GM23338 (cell line): ENCODE results near the gene MORC2. TPM values are rescaled to one million over a fixed set of nuclear protein-coding genes. Genes with fewer than 3 reads are reported as not detected.

Experiments
- ATAC-seq: fragments of 200-7000 bp; cut with Tn5 transposase; 3 replicates; pipeline ENCODE4 v1.9.1; 2020
- DNase-seq: peaks from one replicate; pipeline ENCODE4 v3.0.0-alpha.2; 2015; ENCODE audit warnings: low spot score
- H2AFZ ChIP-seq: fragments of 200-600 bp; sonication (generic); 2 replicates; pipeline ENCODE4 v1.8.0; 2016; ENCODE audit warnings: antibody characterized with exemption, mild to moderate bottlenecking, moderate library complexity
- H3F3A ChIP-seq: fragments of 200-600 bp; sonication (generic); replicated peaks from 2 replicates; pipeline ENCODE4 v1.8.0; 2017; ENCODE audit warnings: antibody characterized with exemption, mixed run types, low read depth
- H3K27ac ChIP-seq: fragments of 200-600 bp; sonication (generic); 2 replicates; pipeline ENCODE4 v1.6.1; 2016; ENCODE audit warnings: low read depth
- H3K27me3 ChIP-seq: fragments of 200-600 bp; sonication (generic); 2 replicates; pipeline ENCODE4 v1.8.0; 2016; ENCODE audit warnings: mild to moderate bottlenecking, mixed run types, moderate library complexity; ENCODE audit not compliant: insufficient read depth
- H3K36me3 ChIP-seq: fragments of 200-600 bp; sonication (generic); 2 replicates; pipeline ENCODE4 v1.8.0; 2016; ENCODE audit warnings: mild to moderate bottlenecking; ENCODE audit not compliant: insufficient read depth
- H3K4me1 ChIP-seq: fragments of 200-600 bp; sonication (generic); 2 replicates; pipeline ENCODE4 v1.8.0; 2016; ENCODE audit warnings: mild to moderate bottlenecking, moderate library complexity; ENCODE audit not compliant: insufficient read depth
- H3K4me2 ChIP-seq: fragments of 200-600 bp; sonication (generic); 2 replicates; pipeline ENCODE4 v1.7.1; 2017; ENCODE audit warnings: mixed run types
- H3K4me3 ChIP-seq: fragments of 200-600 bp; sonication (generic); 2 replicates; pipeline ENCODE4 v1.6.1; 2016; ENCODE audit warnings: mixed run types
- H3K79me2 ChIP-seq: fragments of 200-600 bp; sonication (generic); replicated peaks from 2 replicates; pipeline ENCODE4 v1.8.0; 2017; ENCODE audit warnings: mild to moderate bottlenecking; ENCODE audit not compliant: insufficient read depth
- H3K9me2 ChIP-seq: fragments of 200-600 bp; sonication (generic); 2 replicates; pipeline ENCODE4 v1.8.0; 2017; ENCODE audit not compliant: insufficient read depth
- H4K20me1 ChIP-seq: fragments of 200-600 bp; sonication (generic); replicated peaks from 2 replicates; pipeline ENCODE4 v1.8.0; 2017; ENCODE audit warnings: mild to moderate bottlenecking; ENCODE audit not compliant: insufficient read depth
- H3K27ac Mint-ChIP-seq: 2 replicates; pipeline ENCODE4 v1.8.0; 2020; ENCODE audit warnings: inconsistent platforms, mild to moderate bottlenecking, moderate library complexity, mixed read lengths
- H3K27me3 Mint-ChIP-seq: 3 replicates; pipeline ENCODE4 v1.8.0; 2022; ENCODE audit warnings: low read depth, mild to moderate bottlenecking, moderate library complexity, mixed read lengths, inconsistent platforms; ENCODE audit not compliant: insufficient read depth, poor library complexity
- H3K36me3 Mint-ChIP-seq: 3 replicates; pipeline ENCODE4 v1.8.0; 2021; ENCODE audit warnings: low read depth, mild to moderate bottlenecking, inconsistent platforms, moderate library complexity, mixed read lengths
- H3K4me1 Mint-ChIP-seq: 3 replicates; pipeline ENCODE4 v1.8.0; 2020; ENCODE audit warnings: mild to moderate bottlenecking, inconsistent platforms, mixed read lengths
- H3K4me3 Mint-ChIP-seq: 3 replicates; pipeline ENCODE4 v1.8.0; 2021; ENCODE audit warnings: moderate library complexity, mild to moderate bottlenecking, inconsistent platforms, mixed read lengths
- H3K9me3 Mint-ChIP-seq: 3 replicates; pipeline ENCODE4 v1.8.0; 2020; ENCODE audit warnings: moderate library complexity, mild to moderate bottlenecking, inconsistent platforms, mixed read lengths
- CREB1 ChIP-seq: fragments of 250-450 bp; sonication (Bioruptor Pico); IDR thresholded peaks from 2 replicates; pipeline ENCODE4 v1.5.0; 2020; ENCODE audit warnings: low read depth, mild to moderate bottlenecking, moderate library complexity
- CTCF ChIP-seq, 2 experiments: fragments of 200-600 bp in 1 of 2; sonication (generic) in 1 of 2; conservative IDR thresholded peaks; 2 replicates each; pipeline versions ENCODE4 v1.5.1 to v1.6.1; 2016 to 2017; ENCODE audit warnings: antibody characterized with exemption in 2 of 2, low read depth in 2 of 2, mild to moderate bottlenecking in 2 of 2, moderate library complexity in 1 of 2
- ETS1 ChIP-seq: IDR thresholded peaks from 2 replicates; pipeline ENCODE4 v1.6.1; 2016; ENCODE audit warnings: antibody characterized with exemption
- EZH2 ChIP-seq: fragments of 200-600 bp; sonication (generic); IDR thresholded peaks from one replicate; pipeline ENCODE4 v1.8.0; 2017; ENCODE audit warnings: antibody characterized with exemption, mild to moderate bottlenecking, low read depth; ENCODE audit not compliant: unreplicated experiment
- EZH2phosphoT487 ChIP-seq: fragments of 200-600 bp; sonication (generic); IDR thresholded peaks from one replicate; pipeline ENCODE4 v1.8.1; 2018; ENCODE audit warnings: antibody characterized with exemption; ENCODE audit not compliant: unreplicated experiment
- JUNB ChIP-seq: IDR thresholded peaks from one replicate; pipeline ENCODE4 v1.6.1; 2016; ENCODE audit warnings: antibody characterized with exemption; ENCODE audit not compliant: unreplicated experiment
- NANOG ChIP-seq: IDR thresholded peaks from 2 replicates; pipeline ENCODE4 v1.6.1; 2016; ENCODE audit warnings: antibody characterized with exemption, borderline replicate concordance
- POLR2AphosphoS5 ChIP-seq: IDR thresholded peaks from 2 replicates; pipeline ENCODE4 v1.6.1; 2016; ENCODE audit warnings: antibody characterized with exemption, low read depth
- REST ChIP-seq: IDR thresholded peaks from one replicate; pipeline ENCODE4 v1.6.1; 2018; ENCODE audit warnings: antibody characterized with exemption; ENCODE audit not compliant: unreplicated experiment
- STAT1 ChIP-seq: IDR thresholded peaks from one replicate; pipeline ENCODE4 v1.6.1; 2016; ENCODE audit warnings: antibody characterized with exemption; ENCODE audit not compliant: unreplicated experiment
- ZNF114 ChIP-seq: fragments of 250-450 bp; sonication (Bioruptor Pico); IDR thresholded peaks from 2 replicates; pipeline ENCODE4 v1.5.0; 2020; ENCODE audit warnings: mild to moderate bottlenecking, moderate library complexity
- ZNF331 ChIP-seq: fragments of 250-450 bp; sonication (Bioruptor Pico); IDR thresholded peaks from 2 replicates; pipeline ENCODE4 v1.5.0; 2020; ENCODE audit warnings: low read depth, mild to moderate bottlenecking, moderate library complexity
- ZNF462 ChIP-seq: fragments of 250-450 bp; sonication (Bioruptor Pico); IDR thresholded peaks from 2 replicates; pipeline ENCODE4 v1.5.0; 2020; ENCODE audit warnings: mild to moderate bottlenecking, moderate library complexity
- polyA plus RNA-seq: library from polyadenylated mRNA; unstranded; fragments of >200 nt; fragmentation: Nextera tagmentation; extraction: Ambion mirVana; gene quantifications from 2 replicates; pipeline ENCODE4 v1.2.1, GENCODE V29; 2016
- total RNA-seq: library from RNA; depleted of rRNA; stranded (reverse); fragments of >200 nt; shearing (Covaris generic); gene quantifications from 2 replicates; pipeline ENCODE4 v1.2.3, GENCODE V29; 2014

The MORC2 gene
- total and polyA plus RNA-seq, 2 experiments from 2014 or later: 33.1 to 63.8 TPM

- no peak overlapping the region for H3K4me2 ChIP-seq
- peaks cover 28% of the 10 kb centered on the region for H3K36me3 Mint-ChIP-seq
- H3K4me3 ChIP-seq: no peak overlapping the region
- H3K79me2 ChIP-seq: no peaks in the 10 kb centered on the region
- H3K9me3 Mint-ChIP-seq: no peaks in the 10 kb centered on the region
- no peak for ATAC-seq
- no peaks in the 10 kb centered on the region for H3K27me3 ChIP-seq
- no peak for DNase-seq
- H3K27me3 Mint-ChIP-seq: peaks cover 8% of the 10 kb centered on the region
- H4K20me1 ChIP-seq: no peaks in the 10 kb centered on the region
- no peak for TF ChIP-seq EZH2
- TF ChIP-seq STAT1: no peak
- no peak for TF ChIP-seq ZNF462
- no peak for TF ChIP-seq NANOG
- no peak for TF ChIP-seq ZNF114 (CRISPR knock-in tag)
- TF ChIP-seq ZNF331 (CRISPR knock-in tag): no peak
- TF ChIP-seq EZH2phosphoT487: no peak
- no peak for TF ChIP-seq CREB1 (CRISPR knock-in tag)
- TF ChIP-seq REST: no peak
- no peak for TF ChIP-seq CTCF (conservative IDR thresholded peaks at IDR 0.05; ENCODE audit: low read depth in 2 of 2)
- TF ChIP-seq ETS1: no peak
- no peak for TF ChIP-seq JUNB
- TF ChIP-seq POLR2AphosphoS5: no peak
- no peak overlapping the region for H3K27ac Mint-ChIP-seq
- H3K4me1 ChIP-seq: no peaks in the 10 kb centered on the region
- H3K36me3 ChIP-seq: no peaks in the 10 kb centered on the region
- H3K4me3 Mint-ChIP-seq: no peak overlapping the region; the same call in 2 of the 3 replicates
- H3K4me1 Mint-ChIP-seq: peaks cover 20% of the 10 kb centered on the region
- H3K9me2 ChIP-seq: no peaks in the 10 kb centered on the region
- no peak overlapping the region for H3K27ac ChIP-seq
- H2AFZ ChIP-seq: no peak overlapping the region
- H3F3A ChIP-seq: no peaks in the 10 kb centered on the region
These were observed 74.9 kb downstream of the MORC2 start for GRCh38 chr22:30893434-30894370.
